DMS153 (cell line): ENCODE results near the gene CTBP1.
"Not testable (repeated sequence)": the region's sequence is repeated elsewhere in the genome, so short reads cannot be mapped to it uniquely, and the experiment has no call there.

Experiments used
- DNase-seq: peaks from one replicate; lab custom pipeline; 2025; lab: John Stamatoyannopoulos, UW

The CTBP1 gene

DNA sequence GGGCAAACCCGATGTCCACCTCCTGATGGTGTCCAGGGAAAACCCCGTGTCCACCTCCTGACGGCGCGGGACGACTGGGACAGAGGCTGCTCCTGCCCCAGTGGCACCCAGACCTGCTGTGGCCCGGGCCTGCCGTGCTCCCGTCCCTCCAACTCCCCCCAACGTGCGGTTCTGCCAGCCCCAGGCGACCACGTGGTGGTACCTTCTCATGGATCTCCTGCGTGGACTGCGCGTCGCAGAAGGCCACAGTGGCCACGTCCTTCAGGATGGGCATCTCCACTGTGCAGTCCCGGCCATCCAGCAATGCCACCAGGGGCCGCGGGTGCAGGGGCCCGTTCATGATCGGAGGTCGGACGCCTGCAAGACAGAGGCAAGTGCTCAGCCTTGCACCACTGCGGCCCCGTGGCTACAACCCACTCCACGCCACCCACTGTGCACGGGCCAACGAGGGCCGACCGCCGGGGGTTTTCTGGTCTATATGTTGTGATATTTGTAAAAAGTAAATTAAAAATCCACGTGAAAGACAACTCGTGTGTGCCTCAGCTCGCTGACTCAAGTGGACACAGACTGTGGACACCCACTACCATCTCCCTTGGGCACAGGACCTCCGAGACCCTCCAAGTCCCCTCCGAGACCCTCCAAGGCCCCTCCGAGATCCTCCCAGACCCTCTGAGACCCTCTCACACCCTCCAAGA is 10.8 kb downstream of the CTBP1 start:
- no peak for DNase-seq

DNA sequence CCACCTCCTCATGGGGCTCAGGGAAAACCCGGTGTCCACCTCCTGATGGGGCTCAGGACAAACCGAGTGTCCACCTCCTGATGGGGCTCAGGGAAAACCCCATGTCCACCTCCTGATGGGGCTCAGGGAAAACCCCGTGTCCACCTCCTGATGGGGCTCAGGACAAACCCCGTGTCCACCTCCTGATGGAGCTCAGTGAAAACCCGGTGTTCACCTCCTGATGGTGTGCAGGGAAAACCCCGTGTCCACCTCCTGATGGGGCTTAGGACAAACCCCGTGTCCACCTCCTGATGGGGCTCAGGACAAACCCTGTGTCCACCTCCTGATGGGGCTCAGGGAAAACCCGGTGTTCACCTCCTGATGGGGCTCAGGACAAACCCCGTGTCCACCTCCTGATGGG is 11.7 kb downstream of the CTBP1 start:
- DNase-seq = not testable (repeated sequence)

DNA sequence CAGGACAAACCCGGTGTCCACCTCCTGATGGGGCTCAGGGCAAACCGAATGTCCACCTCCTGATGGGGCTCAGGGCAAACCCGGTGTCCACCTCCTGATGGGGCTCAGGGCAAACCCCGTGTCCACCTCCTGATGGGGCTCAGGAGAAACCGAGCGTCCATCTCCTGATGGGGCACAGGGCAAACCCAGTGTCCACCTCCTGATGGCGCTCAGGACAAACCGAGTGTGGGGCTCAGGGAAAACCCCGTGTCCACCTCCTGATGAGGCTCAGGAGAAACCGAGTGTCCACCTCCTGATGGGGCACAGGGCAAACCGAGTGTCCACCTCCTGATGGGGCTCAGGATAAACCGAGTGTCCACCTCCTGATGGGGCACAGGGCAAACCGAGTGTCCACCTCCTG is 12.1 kb downstream of the CTBP1 start:
- DNase-seq = not testable (repeated sequence)

DNA sequence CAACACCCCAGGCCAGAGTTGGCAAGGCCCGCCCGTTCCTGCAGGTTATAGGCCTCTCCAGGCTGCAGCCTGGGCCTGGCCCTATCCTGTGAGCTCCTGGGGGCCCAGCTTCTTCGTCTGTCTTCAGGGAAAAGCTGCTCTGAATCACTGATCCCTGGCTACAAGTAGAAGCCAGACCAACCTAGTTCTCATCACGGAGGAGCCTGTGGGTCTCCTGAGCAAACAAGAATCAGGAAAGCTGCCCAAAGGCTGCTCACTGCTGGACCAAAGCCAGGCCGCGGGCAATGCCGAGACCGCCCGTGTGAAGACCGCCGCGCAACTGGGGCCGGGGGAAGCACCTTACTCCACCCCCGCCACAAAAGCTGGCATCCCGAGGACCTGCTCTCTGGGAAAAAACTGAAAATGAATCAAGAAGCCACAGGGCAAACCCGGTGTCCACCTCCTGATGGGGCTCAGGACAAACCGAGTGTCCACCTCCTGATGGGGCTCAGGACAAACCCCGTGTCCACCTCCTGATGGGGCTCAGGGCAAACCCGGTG is 12.8 kb downstream of the CTBP1 start:
- no peak for DNase-seq

DNA sequence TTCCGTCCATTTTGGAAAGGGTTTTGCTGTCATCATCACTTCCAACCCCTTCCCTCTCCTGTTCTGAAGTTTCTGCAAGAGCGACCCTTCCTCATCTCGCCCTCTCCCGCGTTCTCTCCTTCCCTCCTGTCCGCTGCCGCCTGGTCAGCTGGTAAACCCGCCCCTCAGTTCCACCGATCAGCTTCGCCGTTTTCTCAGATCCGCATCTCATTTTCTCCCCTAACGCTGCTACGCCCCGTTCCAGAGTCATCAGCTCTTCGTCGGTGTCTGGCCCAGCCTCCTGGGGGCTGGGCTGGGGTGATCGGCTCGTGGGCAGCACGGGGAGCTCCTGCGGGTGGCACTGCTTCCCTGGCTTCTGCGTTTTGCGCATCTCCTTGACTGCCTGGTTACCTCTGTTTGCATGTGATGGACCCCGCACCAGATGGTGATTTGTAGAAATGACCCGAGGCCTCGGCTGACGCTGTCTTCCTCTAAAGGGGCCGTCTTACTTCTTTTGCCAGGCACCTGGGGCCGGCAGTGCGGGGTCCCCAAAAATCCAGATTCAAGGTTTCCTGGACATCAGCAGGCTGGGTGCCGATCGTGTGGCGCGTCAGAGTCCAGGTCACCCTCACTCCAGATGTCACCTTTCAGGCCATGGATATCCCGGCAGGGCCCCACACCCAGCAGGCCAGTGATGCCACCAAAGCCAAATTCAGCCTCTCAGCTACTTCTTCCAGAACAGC is 13.4 kb downstream of the CTBP1 start:
- DNase-seq = no peak

DNA sequence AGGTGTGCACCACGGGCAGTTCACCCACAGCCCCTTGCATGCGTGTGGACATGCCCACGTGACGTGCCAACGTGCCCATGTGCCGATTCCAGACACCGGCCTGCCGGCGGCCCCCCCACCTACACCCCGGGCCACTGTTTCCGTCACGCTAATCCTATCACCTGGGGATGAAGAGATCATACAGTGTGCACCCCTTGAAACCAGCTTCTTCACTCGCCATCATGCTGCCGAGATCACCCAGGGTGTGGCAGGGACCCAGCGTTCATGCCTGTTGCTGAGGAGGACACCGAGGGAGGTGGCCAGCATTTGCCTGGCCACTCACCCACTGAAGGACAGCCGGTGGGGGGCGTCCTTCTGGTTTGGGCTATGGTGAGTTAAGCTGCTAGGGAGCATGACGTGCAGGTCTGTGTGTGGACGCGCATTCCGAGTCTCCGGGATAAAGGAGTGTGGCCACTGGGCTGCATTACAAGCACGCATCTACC is 14.1 kb downstream of the CTBP1 start:
- no peak for DNase-seq

DNA sequence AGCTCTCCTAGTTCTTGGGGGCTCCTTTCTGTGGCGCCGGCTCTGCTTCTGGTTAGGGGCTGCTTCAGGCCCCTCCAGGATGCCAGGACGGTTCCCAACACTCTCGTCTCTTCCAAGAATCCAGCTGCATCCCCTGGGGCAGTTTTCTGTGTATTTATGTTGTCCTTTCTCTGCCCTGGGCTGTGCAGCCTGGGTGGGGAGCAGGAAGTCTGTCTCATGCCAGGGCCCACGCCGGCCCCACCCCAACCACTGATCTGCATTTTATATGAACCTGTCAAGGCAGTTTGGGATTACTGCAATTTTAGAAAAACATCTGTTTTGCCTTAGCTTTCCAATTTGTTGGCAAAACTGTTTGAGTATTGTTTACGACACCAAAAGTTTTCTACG is 14.6 kb downstream of the CTBP1 start:
- no peak for DNase-seq

DNA sequence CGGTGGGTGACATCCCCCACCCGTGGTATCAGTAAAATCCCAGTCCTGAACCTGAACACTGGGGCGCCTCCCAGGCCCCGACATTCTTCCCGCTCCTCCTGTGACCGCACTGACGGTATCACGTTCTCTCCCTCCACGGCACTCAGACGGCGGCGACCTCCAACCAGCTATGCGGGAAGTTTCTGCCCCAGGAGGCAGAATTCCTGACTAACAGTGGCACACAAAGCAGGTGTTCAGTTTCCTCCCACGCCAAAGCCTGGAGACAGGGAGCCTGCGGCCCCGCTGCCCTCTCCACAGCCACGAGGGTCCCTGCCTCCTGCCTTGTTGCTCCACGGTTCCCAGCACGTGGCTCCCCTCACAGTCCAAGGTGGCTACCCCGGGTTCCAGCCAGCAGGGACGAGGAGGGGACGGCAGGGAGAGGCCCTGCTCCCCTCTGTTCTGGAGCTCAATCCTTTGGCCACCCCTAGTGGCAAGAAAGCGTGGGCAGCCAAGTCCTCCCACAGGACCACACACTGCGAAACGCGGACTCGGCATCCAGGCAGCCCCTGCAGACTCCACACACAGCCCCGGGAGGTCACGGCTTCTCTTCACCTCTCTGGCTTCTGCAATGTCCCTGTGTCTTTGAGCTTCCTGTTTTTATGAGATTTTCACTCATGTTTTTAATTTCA is 15.2 kb downstream of the CTBP1 start:
- no peak for DNase-seq

DNA sequence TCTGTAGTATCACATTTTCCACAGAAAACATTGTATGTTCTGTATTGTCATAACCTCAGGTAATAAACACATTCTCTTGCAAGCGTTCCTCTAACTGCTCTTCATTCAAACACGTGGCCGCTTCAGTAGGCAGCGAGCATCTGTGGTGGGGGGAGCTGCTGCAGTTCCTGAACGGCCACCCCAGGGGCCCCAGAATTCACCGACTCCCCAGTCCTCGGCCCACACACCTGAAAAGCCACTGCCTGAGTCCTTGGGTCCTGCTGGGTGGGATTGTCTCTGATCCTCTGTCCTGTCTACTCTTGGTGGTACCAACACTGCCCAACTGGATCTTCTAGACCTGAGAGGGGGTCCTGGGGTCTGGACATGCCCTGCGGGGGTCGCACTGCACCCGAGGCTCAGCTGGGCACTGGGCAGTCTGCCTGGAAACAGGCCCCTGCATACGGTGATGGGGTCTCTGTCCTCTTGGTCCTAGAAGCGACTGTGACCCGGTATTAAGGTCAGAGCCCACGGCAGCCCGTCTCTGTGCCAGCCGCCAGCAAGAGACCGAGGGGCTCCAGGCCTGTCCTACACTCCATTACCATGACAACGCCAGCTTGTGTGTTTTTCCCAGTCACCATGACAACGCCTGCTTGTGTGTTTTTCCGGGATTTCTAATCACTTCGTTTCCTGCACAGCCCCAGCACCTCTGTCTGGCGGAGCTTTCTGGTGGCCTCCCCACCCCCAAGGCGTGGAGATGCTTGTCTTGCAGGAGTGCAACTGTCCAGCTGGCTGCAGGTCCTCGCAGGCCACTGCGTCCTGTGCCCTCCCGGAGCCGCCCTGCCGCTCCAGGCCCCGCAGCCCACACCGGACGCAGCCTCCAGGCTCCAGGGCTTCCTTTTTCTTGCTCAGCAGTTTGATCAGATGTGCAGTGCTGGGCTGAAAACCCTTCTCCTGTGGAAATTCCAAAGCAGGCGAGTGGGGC is 16.0 kb downstream of the CTBP1 start:
- no peak for DNase-seq

DNA sequence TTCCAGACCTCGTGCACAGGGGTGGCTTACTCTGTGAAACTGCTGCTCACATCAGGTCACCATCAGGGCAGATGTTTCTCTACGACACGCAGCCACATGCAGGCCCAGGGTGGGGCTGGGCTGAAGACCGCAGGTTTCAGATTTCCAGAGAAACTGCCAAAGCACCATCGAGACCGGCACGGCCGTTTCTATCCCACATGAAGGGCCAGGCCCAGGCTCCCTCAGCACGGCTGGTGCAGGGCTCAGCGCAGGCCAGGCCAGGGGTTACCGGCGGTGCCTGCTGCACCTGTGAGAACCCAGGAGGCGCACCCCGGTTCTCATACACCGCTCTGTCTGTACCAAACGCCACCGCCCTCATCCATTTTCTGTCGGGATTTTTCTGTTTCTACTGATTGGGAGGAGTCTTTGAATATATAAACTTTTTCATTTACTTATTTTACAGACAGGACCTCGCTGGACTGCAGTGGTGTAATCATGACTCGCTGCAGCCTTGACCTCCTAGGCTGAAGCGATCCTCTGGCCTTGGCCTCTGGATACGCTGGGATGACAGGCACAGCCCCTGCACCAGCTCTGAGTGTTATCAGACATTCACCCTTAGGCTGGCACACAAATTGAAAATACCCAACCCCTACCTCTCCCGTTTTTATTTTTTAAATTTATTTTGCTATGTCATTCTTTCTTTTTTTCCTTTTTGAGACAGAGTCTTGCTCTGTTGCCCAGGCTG is 17.1 kb downstream of the CTBP1 start:
- DNase-seq = no peak

DNA sequence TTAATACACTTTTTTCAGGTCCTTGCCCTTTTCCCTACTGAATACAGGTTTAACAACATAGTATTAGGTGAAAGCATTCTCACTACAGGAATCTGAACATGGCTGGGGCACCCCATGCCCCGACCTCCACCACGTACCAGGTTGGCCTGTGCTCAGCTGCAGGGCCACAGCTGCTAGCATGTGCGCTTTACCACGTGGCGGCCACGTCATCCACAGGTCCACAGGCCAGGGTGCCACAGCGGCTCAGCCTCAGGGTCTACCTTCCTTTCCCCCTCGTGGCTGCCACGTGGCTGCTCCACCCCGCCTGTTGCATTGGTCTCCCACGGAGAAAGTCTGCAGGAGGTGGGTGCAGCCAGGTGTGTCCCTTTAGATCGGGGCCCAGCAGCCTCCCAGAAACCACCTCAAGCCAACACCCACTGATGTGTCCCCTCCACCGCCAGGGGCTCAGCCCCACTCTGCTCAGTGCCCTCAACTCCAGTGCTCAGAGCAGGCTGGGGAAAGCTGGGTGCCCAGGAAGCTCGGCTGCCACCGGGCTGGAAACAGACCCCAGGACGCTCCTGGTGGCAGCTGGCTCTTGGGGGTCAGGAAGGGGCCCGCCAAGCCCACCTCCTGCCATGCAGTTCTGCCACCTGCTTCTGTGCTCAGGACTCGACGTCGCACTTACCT is 17.8 kb downstream of the CTBP1 start:
- no peak for DNase-seq

DNA sequence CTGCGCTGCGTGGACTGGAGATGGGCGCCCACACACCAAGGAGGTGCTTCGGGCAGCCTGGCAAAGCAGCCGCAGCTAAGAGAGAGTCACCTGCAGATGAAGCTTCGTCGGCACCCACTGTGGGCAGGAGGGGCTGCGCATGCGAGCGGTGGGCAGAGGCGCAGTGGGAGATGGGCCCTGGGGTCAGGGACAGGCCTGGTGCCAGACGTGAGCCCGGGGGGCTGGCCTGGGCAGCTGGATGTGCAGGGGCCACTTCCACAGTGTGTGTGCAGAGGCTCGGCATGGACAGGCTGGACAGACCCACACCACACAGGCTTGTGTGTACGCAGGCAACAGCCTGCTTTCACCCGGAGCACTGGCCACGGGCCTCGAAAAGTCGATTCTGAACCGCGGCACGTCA is 18.6 kb downstream of the CTBP1 start:
- no peak for DNase-seq

DNA sequence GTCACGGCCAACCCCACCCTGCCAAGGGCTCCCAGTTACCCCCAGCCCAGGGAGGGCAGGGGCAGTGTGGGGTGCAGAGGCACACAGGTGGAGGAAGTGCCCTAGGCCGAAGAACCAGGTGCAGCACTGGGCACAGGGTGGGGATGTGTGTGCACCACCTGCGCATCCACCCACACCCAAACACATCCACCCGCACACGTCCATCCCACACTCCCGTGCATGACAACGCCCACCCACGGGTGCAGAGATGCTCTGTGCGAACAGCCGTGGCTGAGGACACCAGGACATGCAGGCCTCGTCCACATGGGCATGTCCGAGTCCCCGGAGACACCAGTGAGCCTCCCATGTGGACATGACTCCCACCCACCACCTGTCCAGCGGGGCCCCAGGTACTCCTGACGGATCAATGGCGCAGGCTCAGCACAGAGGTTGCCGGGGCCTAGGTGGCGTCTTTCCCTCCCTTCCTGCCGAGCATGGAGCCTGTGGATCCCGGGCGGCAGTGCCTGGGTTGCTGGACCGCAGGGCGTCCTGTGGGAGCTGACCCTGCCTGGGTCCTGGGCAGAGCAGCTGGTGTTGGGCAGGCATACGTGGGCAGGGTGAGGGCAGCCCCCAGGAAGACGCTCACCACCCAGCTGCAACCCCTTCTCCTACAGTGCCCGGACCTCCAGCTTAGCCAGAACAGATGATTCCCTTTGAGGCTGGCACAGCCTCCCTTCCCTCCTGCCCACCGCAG is 19.6 kb downstream of the CTBP1 start:
- no peak for DNase-seq

DNA sequence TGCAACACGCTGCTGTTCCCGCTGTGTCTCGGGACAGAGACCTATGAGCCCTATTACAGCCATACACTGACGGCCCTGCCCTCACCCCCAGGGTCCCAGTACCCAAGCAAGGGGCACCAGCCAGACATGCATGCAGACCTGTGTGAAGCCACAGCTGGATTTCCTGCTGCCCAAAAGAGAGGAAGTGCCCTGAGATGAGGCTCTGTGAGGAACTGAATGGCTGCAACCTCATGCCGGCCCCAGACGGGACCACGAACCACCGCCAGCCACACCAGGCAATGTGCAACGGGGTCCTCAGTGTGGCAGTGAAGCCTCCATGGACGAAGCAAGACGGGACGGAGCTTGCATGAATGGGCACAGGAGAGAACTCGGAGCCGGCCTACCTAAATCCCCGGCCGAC is 21.1 kb downstream of the CTBP1 start:
- DNase-seq = no peak

DNA sequence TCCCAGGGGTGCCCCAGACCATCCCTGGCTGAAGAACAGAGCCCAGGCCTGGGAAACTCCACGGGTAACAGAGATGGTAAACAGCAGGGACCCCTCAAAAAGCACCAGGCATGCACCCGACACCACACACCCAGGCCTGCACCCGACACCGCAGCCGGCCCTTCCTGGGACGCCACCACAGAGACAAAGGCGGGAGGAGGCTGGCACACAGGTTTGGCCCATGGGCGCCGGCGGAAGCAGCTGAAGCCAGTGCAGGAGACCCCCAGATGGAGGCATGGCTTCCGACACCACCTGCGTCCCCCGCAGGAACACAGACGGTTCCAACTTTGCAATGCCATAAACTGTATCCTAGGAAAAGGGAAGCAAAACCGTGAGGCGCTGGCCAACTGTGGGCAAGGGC is 22.3 kb downstream of the CTBP1 start:
- no peak for DNase-seq

DNA sequence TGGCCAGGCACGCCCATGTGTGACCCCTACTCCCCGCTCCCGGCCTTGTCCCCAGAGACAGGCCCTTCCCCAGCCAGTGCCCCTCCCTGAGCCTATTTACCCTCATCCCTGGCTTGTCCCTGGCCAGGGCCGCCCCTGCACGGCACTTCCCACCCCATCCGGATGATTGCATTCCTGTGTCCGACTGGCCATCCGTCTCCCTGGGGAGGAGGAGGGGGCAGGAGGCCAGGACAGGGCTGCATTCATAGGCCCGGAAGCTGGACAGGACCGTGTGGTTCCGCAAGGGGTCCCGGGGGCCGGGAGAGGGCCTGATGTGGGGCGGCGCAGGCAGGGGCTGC is 22.8 kb downstream of the CTBP1 start:
- no peak for DNase-seq

DNA sequence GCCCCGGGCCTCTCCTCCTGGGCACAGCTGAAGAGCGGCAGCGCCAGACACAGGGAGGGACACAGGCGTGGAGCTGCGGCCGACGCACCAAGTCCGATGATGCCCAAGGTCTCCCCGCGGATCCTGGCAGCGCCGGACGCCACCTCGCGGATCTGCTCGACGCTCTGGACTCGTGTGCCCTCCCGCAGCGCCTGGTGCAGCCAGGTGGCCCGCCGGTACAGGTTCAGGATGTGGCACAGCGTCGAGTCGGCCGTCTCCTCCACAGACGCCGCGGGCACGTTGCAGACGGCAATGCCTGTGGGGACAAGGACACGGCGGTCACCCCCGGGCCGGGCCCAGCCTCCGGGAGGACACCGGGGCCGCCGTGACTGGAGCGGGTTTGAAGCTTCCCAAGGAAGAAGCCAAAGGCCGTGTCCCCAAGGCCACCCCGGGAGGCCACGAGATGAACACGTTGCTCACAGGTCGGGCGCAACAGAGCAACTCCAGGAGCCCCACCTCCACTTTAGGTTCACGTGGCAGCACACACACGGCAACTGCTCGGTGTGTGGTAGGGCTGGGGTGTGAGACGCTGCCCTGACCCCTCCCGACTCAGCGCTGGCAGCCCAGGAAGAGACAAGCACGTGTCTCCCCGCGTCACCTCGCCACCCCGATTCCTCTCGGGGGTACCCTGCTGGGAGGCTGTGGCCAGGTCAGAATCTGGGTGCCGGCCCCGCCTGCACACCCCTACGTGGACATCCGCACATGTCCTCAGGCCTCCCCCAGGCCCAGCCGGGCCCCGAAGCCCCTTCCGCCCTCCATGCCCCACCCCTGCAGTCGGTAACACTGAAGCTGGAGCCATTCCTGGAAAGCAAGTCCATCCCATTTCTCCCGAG is 23.4 kb downstream of the CTBP1 start:
- no peak for DNase-seq

DNA sequence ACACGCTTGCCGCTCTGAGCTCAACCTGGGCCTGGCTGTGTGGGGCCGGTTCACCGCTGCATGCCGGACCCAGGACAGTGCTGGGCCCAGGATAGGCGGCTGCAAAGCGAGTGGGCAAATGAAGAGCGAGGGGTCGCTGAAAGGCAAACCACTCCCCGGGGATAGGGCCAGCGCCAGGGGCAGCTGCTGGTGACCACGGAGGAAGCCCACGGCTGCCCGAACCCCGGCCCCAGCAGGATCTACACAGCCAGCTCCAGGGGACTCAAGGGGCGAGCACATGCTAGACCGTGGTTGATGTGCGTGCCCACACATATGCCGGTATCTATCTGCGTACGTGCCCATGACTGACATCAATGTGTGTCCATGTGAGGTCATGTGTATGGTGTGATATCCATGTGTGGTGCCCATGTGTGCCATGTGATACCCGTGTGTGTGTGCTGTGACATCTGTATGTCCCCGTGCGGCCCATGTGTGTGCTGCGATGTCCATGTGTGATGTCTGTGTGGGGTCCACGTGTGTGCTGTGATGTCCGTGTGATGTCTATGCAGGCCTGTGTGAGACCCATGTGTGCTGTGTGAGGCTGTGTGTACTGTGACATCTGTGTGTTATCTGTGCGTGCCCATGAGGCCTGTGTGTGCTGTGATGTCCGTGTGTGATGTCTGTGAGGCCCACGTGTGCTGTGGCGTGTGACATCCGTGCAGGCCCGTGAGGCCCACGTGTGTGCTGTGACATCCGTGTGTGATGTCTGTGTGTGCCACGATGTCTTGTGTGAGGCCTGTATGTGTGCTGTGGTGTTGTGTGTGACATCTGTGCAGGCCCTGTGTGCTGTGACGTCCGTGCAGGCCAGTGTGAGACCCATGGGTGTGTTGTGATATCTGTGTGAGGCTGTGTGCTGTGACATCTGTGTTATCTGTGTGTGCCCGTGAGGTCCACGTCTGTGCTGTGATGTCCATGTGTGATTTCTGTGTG is 24.8 kb downstream of the CTBP1 start:
- DNase-seq = no peak
